B cell (primary cell): ENCODE results near the gene IFITM1. TPM values are rescaled to one million over a fixed set of nuclear protein-coding genes. Genes with fewer than 3 reads are reported as not detected.

ENCODE experiments used
- ATAC-seq: fragments of 200-7000 bp; cut with Tn5 transposase; one replicate; pipeline ENCODE4 v1.10.0; 2021; ENCODE audit warnings: low read depth, mild to moderate bottlenecking, moderate number of reproducible peaks, moderate library complexity
- CTCF ChIA-PET: fragments of 350-600 bp; sonication (Branson Sonifier 250); formaldehyde crosslinking; loops from one replicate; lab custom pipeline; 2021; ENCODE audit warnings: antibody characterized with exemption, inconsistent platforms; lab: Charles Lee
- POLR2A ChIA-PET: fragments of 350-600 bp; sonication (Branson Sonifier 250); formaldehyde crosslinking; loops from one replicate; lab custom pipeline; 2021; ENCODE audit warnings: antibody characterized with exemption; lab: Charles Lee
- DNase-seq: peaks from one replicate; pipeline ENCODE4 v3.0.0; 2013
- H2AFZ ChIP-seq: 2 replicates; pipeline ENCODE4 v1.6.1; 2012; ENCODE audit warnings: mild to moderate bottlenecking, low read depth, low read length; ENCODE audit not compliant: insufficient read depth, poor library complexity, severe bottlenecking
- H3K27ac ChIP-seq, 2 donors: 1 replicate in 1 of 2; 2 replicates in 1 of 2; pipeline ENCODE4 v1.5.1; 2012 to 2013; ENCODE audit warnings: low read length in 2 of 2, mild to moderate bottlenecking in 2 of 2, moderate library complexity in 1 of 2
- H3K27me3 ChIP-seq, 4 experiments: fragments of 200-600 bp in 1 of 4; sonication (generic) in 1 of 4; replicated peaks in 1 of 4; 1 replicate in 2 of 4; 2 replicates in 2 of 4; pipeline versions ENCODE4 v1.6.1 to v1.7.0; 2013 to 2016; ENCODE audit warnings: low read length in 3 of 4, mild to moderate bottlenecking in 2 of 4, mixed read lengths in 1 of 4, moderate library complexity in 1 of 4; ENCODE audit not compliant: insufficient read depth in 4 of 4, control insufficient read depth in 3 of 4; ENCODE audit errors: control extremely low read depth in 1 of 4
- H3K36me3 ChIP-seq, 2 experiments: replicated peaks in 1 of 2; 1 replicate in 1 of 2; 2 replicates in 1 of 2; pipeline versions ENCODE4 v1.6.1 to v1.7.1; 2013; ENCODE audit warnings: low read length in 1 of 2; ENCODE audit not compliant: insufficient read depth in 2 of 2, control insufficient read depth in 1 of 2; ENCODE audit errors: control extremely low read depth in 1 of 2, extremely low read depth in 1 of 2
- H3K4me1 ChIP-seq, 2 donors: fragments of 200-600 bp in 1 of 2; sonication (generic) in 1 of 2; 1 replicate in 1 of 2; 2 replicates in 1 of 2; pipeline versions ENCODE4 v1.5.1 to v1.6.1; 2013 to 2017; ENCODE audit warnings: low read length in 2 of 2; ENCODE audit not compliant: control insufficient read depth in 2 of 2, insufficient read depth in 2 of 2
- H3K4me2 ChIP-seq: replicated peaks from 2 replicates; pipeline ENCODE3; 2012; ENCODE audit warnings: mild to moderate bottlenecking, low read depth, low read length; ENCODE audit not compliant: poor library complexity, severe bottlenecking
- H3K4me3 ChIP-seq, 5 experiments: fragments of 200-600 bp in 1 of 5; sonication (generic) in 1 of 5; 1 replicate in 3 of 5; 2 replicates in 2 of 5; pipeline versions ENCODE4 v1.5.1 to v1.7.0; 2011 to 2016; ENCODE audit warnings: low read length in 4 of 5, mild to moderate bottlenecking in 4 of 5, low read depth in 2 of 5, control low read depth in 1 of 5, moderate library complexity in 1 of 5; ENCODE audit not compliant: insufficient read depth in 1 of 5; ENCODE audit errors: control extremely low read depth in 1 of 5, extremely low read depth in 1 of 5
- H3K79me2 ChIP-seq: fragments of 200-600 bp; sonication (generic); one replicate; pipeline ENCODE4 v1.6.0; 2016; ENCODE audit warnings: low read length; ENCODE audit not compliant: control insufficient read depth, insufficient read depth
- H3K9ac ChIP-seq: fragments of 200-600 bp; sonication (generic); 2 replicates; pipeline ENCODE4 v1.6.1; 2017; ENCODE audit warnings: mild to moderate bottlenecking, low read length, moderate library complexity
- H3K9me3 ChIP-seq, 3 donors: one replicate each; pipeline versions ENCODE4 v1.6.1 to v1.7.1; 2013; ENCODE audit warnings: low read length in 2 of 3; ENCODE audit not compliant: control insufficient read depth in 2 of 3, insufficient read depth in 1 of 3; ENCODE audit errors: control extremely low read depth in 1 of 3
- H4K20me1 ChIP-seq: 2 replicates; pipeline ENCODE4 v1.6.0; 2012; ENCODE audit warnings: mild to moderate bottlenecking, low read length; ENCODE audit not compliant: insufficient read depth, control insufficient read depth, poor library complexity, severe bottlenecking
- H3K27ac Mint-ChIP-seq: one replicate; pipeline ENCODE4 v1.8.0; 2021; ENCODE audit warnings: mixed read lengths
- H3K27me3 Mint-ChIP-seq: one replicate; pipeline ENCODE4 v1.8.0; 2021; ENCODE audit warnings: mixed read lengths
- H3K4me1 Mint-ChIP-seq: one replicate; pipeline ENCODE4 v1.8.0; 2021; ENCODE audit warnings: mixed read lengths
- H3K4me3 Mint-ChIP-seq: one replicate; pipeline ENCODE4 v1.8.0; 2021; ENCODE audit warnings: mixed read lengths
- H3K9me3 Mint-ChIP-seq: one replicate; pipeline ENCODE4 v1.8.0; 2022; ENCODE audit warnings: mixed read lengths; ENCODE audit not compliant: insufficient read depth
- EZH2 ChIP-seq: IDR thresholded peaks from 2 replicates; pipeline ENCODE4 v1.6.1; 2012; ENCODE audit warnings: borderline replicate concordance, low read depth, mild to moderate bottlenecking, moderate library complexity, low read length; ENCODE audit not compliant: insufficient read depth, poor library complexity, severe bottlenecking
- WGBS: methylation state at CpG from one replicate; pipeline ENCODE4 v1.1.5; 2013; ENCODE audit warnings: missing lambda C conversion rate; ENCODE audit not compliant: insufficient coverage; 5-methylcytosine and 5-hydroxymethylcytosine counted together
- intact Hi-C: fragments of 100-400 bp; cut with micrococcal nuclease; formaldehyde crosslinking; loops from one replicate; pipeline ENCODE4 v1.10.0; 2022
- polyA plus RNA-seq: library from polyadenylated mRNA; depleted of rRNA; stranded (reverse); fragments of >200 nt; gene quantifications from 2 replicates; pipeline ENCODE4 v1.2.3, GENCODE V29; 2012
- small RNA-seq: library from RNA; depleted of rRNA; stranded (forward); fragments of <200 nt; gene quantifications from one replicate; pipeline ENCODE3, GENCODE V24; 2012; ENCODE audit warnings: low replicate concordance, low read depth; ENCODE audit not compliant: insufficient read length
- total RNA-seq, 2 donors: library from RNA; stranded (reverse); fragments of 120-200 nt in 1 of 2; gene quantifications; 1 replicate in 1 of 2; 2 replicates in 1 of 2; pipeline versions ENCODE4 v1.2.3 to v1.2.4, GENCODE V29; 2013 to 2022
- TF ChIP-seq, protein P1 (sequence below): fragments of 200-600 bp; IDR thresholded peaks from one replicate; pipeline ENCODE4 v1.8.0; 2022; ENCODE audit warnings: antibody characterized with exemption, mild to moderate bottlenecking

IFITM1 gene
- total and polyA plus RNA-seq, 2 donors (not counting 1 experiment from before 2014, with no cell fraction given), result 19.5 to 83.7 TPM

DNA sequence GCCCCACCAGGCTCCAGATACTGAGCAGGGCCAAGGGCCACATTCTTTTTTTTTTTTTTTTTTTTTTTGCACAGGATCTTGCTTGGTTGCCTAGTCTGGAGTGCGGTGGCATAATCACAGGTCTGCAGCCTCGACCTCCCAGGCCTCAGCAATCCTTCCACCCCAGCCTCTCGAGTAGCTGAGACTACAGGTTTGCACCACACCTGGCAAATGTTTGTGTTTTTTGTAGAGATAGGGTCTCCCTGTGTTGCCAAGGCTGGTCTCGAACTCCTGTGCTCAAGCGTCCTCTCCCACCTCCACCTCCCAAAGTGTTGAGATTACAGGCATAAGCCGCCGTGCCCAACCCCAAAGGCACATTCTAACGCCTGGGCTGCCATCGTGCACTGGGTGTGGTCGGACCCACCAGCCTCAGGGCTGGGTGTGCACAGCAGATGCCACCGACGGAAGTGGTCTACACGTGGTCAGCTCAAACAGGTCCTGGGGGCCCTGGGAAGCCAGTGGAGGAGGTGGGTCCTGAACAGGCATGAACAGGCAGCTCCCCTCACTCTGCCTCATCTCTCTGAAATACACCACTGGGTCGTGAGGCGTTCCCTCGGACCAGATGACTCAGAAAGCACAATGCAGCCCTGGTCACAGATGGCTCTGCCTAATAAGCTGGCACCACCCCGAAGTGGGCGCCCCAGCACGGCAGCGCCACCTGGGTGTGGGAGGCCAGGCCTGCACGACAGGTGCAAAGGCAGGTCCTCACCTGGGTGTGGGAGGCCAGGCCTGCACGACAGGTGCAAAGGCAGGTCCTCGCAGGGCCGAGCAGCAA lies 50.3 kb downstream of the IFITM1 start:
- H3K27ac Mint-ChIP-seq, result no peak overlapping the region
- Histone ChIP-seq H3K4me2 (no peak overlapping the region), H3K4me1 (peaks cover 8 to 14% of the 10 kb centered on the region in 2 donors), H3K36me3 (no peaks in the 10 kb centered on the region), H3K27me3 (peaks cover 0 to 38% (median 15%) of the 10 kb centered on the region in 4 experiments), H4K20me1 (no peaks in the 10 kb centered on the region), H3K9ac (no peak overlapping the region), H3K9me3 (peaks cover 0 to 18% (median 0%) of the 10 kb centered on the region in 3 donors), H3K4me3 (no peak overlapping the region), H3K27ac (no peak overlapping the region), H2AFZ (no peak overlapping the region), H3K79me2 (no peaks in the 10 kb centered on the region)
- no peak for TF ChIP-seq EZH2
- TF ChIP-seq, protein P1, sequence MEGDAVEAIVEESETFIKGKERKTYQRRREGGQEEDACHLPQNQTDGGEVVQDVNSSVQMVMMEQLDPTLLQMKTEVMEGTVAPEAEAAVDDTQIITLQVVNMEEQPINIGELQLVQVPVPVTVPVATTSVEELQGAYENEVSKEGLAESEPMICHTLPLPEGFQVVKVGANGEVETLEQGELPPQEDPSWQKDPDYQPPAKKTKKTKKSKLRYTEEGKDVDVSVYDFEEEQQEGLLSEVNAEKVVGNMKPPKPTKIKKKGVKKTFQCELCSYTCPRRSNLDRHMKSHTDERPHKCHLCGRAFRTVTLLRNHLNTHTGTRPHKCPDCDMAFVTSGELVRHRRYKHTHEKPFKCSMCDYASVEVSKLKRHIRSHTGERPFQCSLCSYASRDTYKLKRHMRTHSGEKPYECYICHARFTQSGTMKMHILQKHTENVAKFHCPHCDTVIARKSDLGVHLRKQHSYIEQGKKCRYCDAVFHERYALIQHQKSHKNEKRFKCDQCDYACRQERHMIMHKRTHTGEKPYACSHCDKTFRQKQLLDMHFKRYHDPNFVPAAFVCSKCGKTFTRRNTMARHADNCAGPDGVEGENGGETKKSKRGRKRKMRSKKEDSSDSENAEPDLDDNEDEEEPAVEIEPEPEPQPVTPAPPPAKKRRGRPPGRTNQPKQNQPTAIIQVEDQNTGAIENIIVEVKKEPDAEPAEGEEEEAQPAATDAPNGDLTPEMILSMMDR, result peak; percentile 69
- intact Hi-C loops, result loop anchor here (2.0 kb wide), 1 partner anchor 113 kb away; no protein-coding TSS in a partner anchor
- WGBS, result 59% methylated on average over 19 of the region's 24 CpGs
- H3K4me3 Mint-ChIP-seq, result no peak overlapping the region
- ATAC-seq (peak; percentile 83), DNase-seq (peak; percentile 65)
- H3K9me3 Mint-ChIP-seq, result no peaks in the 10 kb centered on the region
- CTCF ChIA-PET, result interaction anchor here (1.1 to 8.2 kb wide), 5 partner anchors 59 to 157 kb away, joined by 3 to 52 read pairs (median 3); partner anchors contain the start of genes BET1L and RIC8A
- H3K27me3 Mint-ChIP-seq, result peaks cover 24% of the 10 kb centered on the region
- H3K4me1 Mint-ChIP-seq, result peaks cover 11% of the 10 kb centered on the region
- POLR2A ChIA-PET, result interaction anchor here (0.8 kb wide), 1 partner anchor 84 kb away, joined by 3 read pairs; no protein-coding TSS in a partner anchor

Small RNA genes lying within 50 kb of the gene (small RNA-seq; reads per million reads assigned to genes)
- not detected for gene AC136475.6

Other genes starting within 250 kb of the IFITM1 start
- gene SCGB1C1, start 121.0 kb upstream of the IFITM1 start, total RNA-seq, result not detected in 2 replicates
- gene SCGB1C1, start 121.0 kb upstream of the IFITM1 start, polyA plus RNA-seq, result not detected in 2 replicates
- 69.1 and 72.2 TPM in 2 replicates for gene BET1L, start 106.6 kb upstream of the IFITM1 start, total RNA-seq
- gene BET1L, start 106.6 kb upstream of the IFITM1 start, polyA plus RNA-seq, result 43.9 and 49.3 TPM in 2 replicates
- 102 and 110 TPM in 2 replicates for gene RIC8A, start 106.3 kb upstream of the IFITM1 start, total RNA-seq
- 90.0 and 100 TPM in 2 replicates for gene RIC8A, start 106.3 kb upstream of the IFITM1 start, polyA plus RNA-seq
- gene SIRT3, start 77.7 kb upstream of the IFITM1 start, total RNA-seq, result 27.9 and 33.6 TPM in 2 replicates
- 22.9 and 50.5 TPM in 2 replicates for gene SIRT3, start 77.7 kb upstream of the IFITM1 start, polyA plus RNA-seq
- gene PSMD13, start 77.1 kb upstream of the IFITM1 start, total RNA-seq, result 96.2 and 104 TPM in 2 replicates
- gene PSMD13, start 77.1 kb upstream of the IFITM1 start, polyA plus RNA-seq, result 98.0 and 111 TPM in 2 replicates
- gene NLRP6, start 35.6 kb upstream of the IFITM1 start, total RNA-seq, result 2.5 and 2.7 TPM in 2 replicates
- gene NLRP6, start 35.6 kb upstream of the IFITM1 start, polyA plus RNA-seq, result 0.92 and 1.4 TPM in 2 replicates
- 159 and 169 TPM in 2 replicates for gene PGGHG, start 24.9 kb upstream of the IFITM1 start, total RNA-seq
- 152 and 264 TPM in 2 replicates for gene PGGHG, start 24.9 kb upstream of the IFITM1 start, polyA plus RNA-seq
- gene IFITM5, start 14.5 kb upstream of the IFITM1 start, total RNA-seq, result not detected in 2 replicates
- not detected in 2 replicates for gene IFITM5, start 14.5 kb upstream of the IFITM1 start, polyA plus RNA-seq
- gene IFITM2, start 6.2 kb upstream of the IFITM1 start, total RNA-seq, result 72.1 and 76.1 TPM in 2 replicates
- 207 and 451 TPM in 2 replicates for gene IFITM2, start 6.2 kb upstream of the IFITM1 start, polyA plus RNA-seq
- gene IFITM3, start 6.8 kb downstream of the IFITM1 start, total RNA-seq, result 9.8 and 16.5 TPM in 2 replicates
- gene IFITM3, start 6.8 kb downstream of the IFITM1 start, polyA plus RNA-seq, result 1.6 and 5.2 TPM in 2 replicates
- not detected in 2 replicates for gene B4GALNT4, start 55.5 kb downstream of the IFITM1 start, total RNA-seq
- gene B4GALNT4, start 55.5 kb downstream of the IFITM1 start, polyA plus RNA-seq, result 0.07 TPM in 1 of 2 replicates, not detected in the other
- 0.39 TPM in 1 of 2 replicates, not detected in the other for gene PKP3, start 80.2 kb downstream of the IFITM1 start, total RNA-seq
- 0.16 and 0.78 TPM in 2 replicates for gene PKP3, start 80.2 kb downstream of the IFITM1 start, polyA plus RNA-seq
- gene SIGIRR, start 101.0 kb downstream of the IFITM1 start, total RNA-seq, result 66.6 and 73.8 TPM in 2 replicates
- 92.1 and 145 TPM in 2 replicates for gene SIGIRR, start 101.0 kb downstream of the IFITM1 start, polyA plus RNA-seq
- gene ANO9, start 128.0 kb downstream of the IFITM1 start, total RNA-seq, result 62.0 and 63.9 TPM in 2 replicates
- gene ANO9, start 128.0 kb downstream of the IFITM1 start, polyA plus RNA-seq, result 94.1 and 107 TPM in 2 replicates
- gene PTDSS2, start 136.2 kb downstream of the IFITM1 start, total RNA-seq, result 29.0 and 35.5 TPM in 2 replicates
- 15.4 and 22.1 TPM in 2 replicates for gene PTDSS2, start 136.2 kb downstream of the IFITM1 start, polyA plus RNA-seq
- gene RNH1, start 193.2 kb downstream of the IFITM1 start, total RNA-seq, result 76.2 and 81.0 TPM in 2 replicates
- gene RNH1, start 193.2 kb downstream of the IFITM1 start, polyA plus RNA-seq, result 156 and 159 TPM in 2 replicates
- 63.5 and 66.2 TPM in 2 replicates for gene HRAS, start 221.5 kb downstream of the IFITM1 start, total RNA-seq
- gene HRAS, start 221.5 kb downstream of the IFITM1 start, polyA plus RNA-seq, result 86.0 and 110 TPM in 2 replicates
- gene LRRC56, start 223.5 kb downstream of the IFITM1 start, total RNA-seq, result 15.8 and 16.6 TPM in 2 replicates
- 6.6 and 11.8 TPM in 2 replicates for gene LRRC56, start 223.5 kb downstream of the IFITM1 start, polyA plus RNA-seq
- gene LMNTD2, start 246.7 kb downstream of the IFITM1 start, total RNA-seq, result 19.7 and 21.4 TPM in 2 replicates
- 29.6 and 34.9 TPM in 2 replicates for gene LMNTD2, start 246.7 kb downstream of the IFITM1 start, polyA plus RNA-seq
- gene RASSF7, start 246.9 kb downstream of the IFITM1 start, total RNA-seq, result 24.7 and 29.8 TPM in 2 replicates
- gene RASSF7, start 246.9 kb downstream of the IFITM1 start, polyA plus RNA-seq, result 59.0 and 89.3 TPM in 2 replicates